Mesenchymal stem cell (in vitro differentiated cells and primary cell): Measurements from ENCODE around the gene TAF10.

Experiments used
- DNase-seq: peaks from one replicate; pipeline ENCODE4 v3.0.0-alpha.2; 2013
- H2AFZ ChIP-seq: one replicate; pipeline ENCODE4 v1.6.1; 2013; ENCODE audit warnings: low read depth, mild to moderate bottlenecking, control low read depth, inconsistent platforms, low read length, moderate library complexity
- H2AK5ac ChIP-seq: 2 replicates; pipeline ENCODE4 v1.6.1; 2013; ENCODE audit warnings: low read length, moderate library complexity, mild to moderate bottlenecking, inconsistent platforms; ENCODE audit not compliant: severe bottlenecking
- H2BK120ac ChIP-seq: one replicate; pipeline ENCODE4 v1.6.1; 2013; ENCODE audit warnings: low read depth, mild to moderate bottlenecking, inconsistent platforms, low read length, moderate library complexity
- H2BK12ac ChIP-seq, 2 experiments: one replicate each; pipeline ENCODE4 v1.6.1; 2013; ENCODE audit warnings: inconsistent platforms in 2 of 2, low read length in 2 of 2, mild to moderate bottlenecking in 2 of 2, moderate library complexity in 2 of 2, control low read depth in 1 of 2
- H2BK15ac ChIP-seq: one replicate; pipeline ENCODE4 v1.6.1; 2013; ENCODE audit warnings: mild to moderate bottlenecking, low read depth, inconsistent platforms; ENCODE audit not compliant: poor library complexity, severe bottlenecking
- H2BK5ac ChIP-seq: 2 replicates; pipeline ENCODE4 v1.6.1; 2013; ENCODE audit warnings: low read depth, mild to moderate bottlenecking, low read length, control low read depth, inconsistent platforms; ENCODE audit not compliant: poor library complexity, severe bottlenecking
- H3K14ac ChIP-seq, 2 experiments: one replicate each; pipeline ENCODE4 v1.6.1; 2013; ENCODE audit warnings: inconsistent platforms in 2 of 2, low read length in 2 of 2, control low read depth in 1 of 2, mild to moderate bottlenecking in 1 of 2, moderate library complexity in 1 of 2
- H3K18ac ChIP-seq, 2 experiments: one replicate each; pipeline ENCODE4 v1.6.1; 2013; ENCODE audit warnings: inconsistent platforms in 2 of 2, low read length in 2 of 2, control low read depth in 1 of 2, low read depth in 1 of 2, mild to moderate bottlenecking in 1 of 2
- H3K23ac ChIP-seq, 2 experiments: one replicate each; pipeline ENCODE4 v1.6.1; 2013; ENCODE audit warnings: inconsistent platforms in 2 of 2, low read length in 2 of 2, mild to moderate bottlenecking in 2 of 2, moderate library complexity in 2 of 2, control low read depth in 1 of 2
- H3K27ac ChIP-seq: 2 replicates; pipeline ENCODE4 v1.5.1; 2013; ENCODE audit warnings: mild to moderate bottlenecking, moderate library complexity, low read length, control low read depth, inconsistent platforms; ENCODE audit not compliant: poor library complexity, severe bottlenecking
- H3K27me3 ChIP-seq, 2 experiments: 2 replicates each; pipeline versions ENCODE4 v1.6.1 to v1.7.0; 2013; ENCODE audit warnings: low read length in 2 of 2, mild to moderate bottlenecking in 2 of 2, moderate library complexity in 2 of 2, control low read depth in 1 of 2, inconsistent platforms in 1 of 2; ENCODE audit not compliant: control insufficient read depth in 1 of 2, insufficient read depth in 1 of 2
- H3K36me3 ChIP-seq, 2 experiments: 2 replicates each; pipeline versions ENCODE4 v1.6.1 to v1.7.0; 2013; ENCODE audit warnings: low read length in 2 of 2, control low read depth in 1 of 2, inconsistent platforms in 1 of 2, low read depth in 1 of 2, mild to moderate bottlenecking in 1 of 2; ENCODE audit not compliant: insufficient read depth in 2 of 2, control insufficient read depth in 1 of 2
- H3K4ac ChIP-seq, 2 experiments: one replicate each; pipeline ENCODE4 v1.6.1; 2013; ENCODE audit warnings: inconsistent platforms in 2 of 2, low read length in 2 of 2, mild to moderate bottlenecking in 2 of 2, moderate library complexity in 2 of 2, control low read depth in 1 of 2, low read depth in 1 of 2
- H3K4me1 ChIP-seq: 2 replicates; pipeline ENCODE4 v1.6.1; 2013; ENCODE audit warnings: low read depth, low read length, control low read depth; ENCODE audit not compliant: control insufficient read depth, insufficient read depth
- H3K4me2 ChIP-seq: 2 replicates; pipeline ENCODE4 v1.6.1; 2013; ENCODE audit warnings: low read length, mild to moderate bottlenecking, inconsistent platforms; ENCODE audit not compliant: poor library complexity, severe bottlenecking
- H3K4me3 ChIP-seq, 2 experiments: 2 replicates each; pipeline versions ENCODE4 v1.5.1 to v1.7.0; 2013; ENCODE audit warnings: low read length in 2 of 2, mild to moderate bottlenecking in 2 of 2, control low read depth in 1 of 2, low read depth in 1 of 2; ENCODE audit not compliant: insufficient read depth in 1 of 2
- H3K79me1 ChIP-seq: replicated peaks from 2 replicates; pipeline ENCODE4 v1.6.1; 2013; ENCODE audit warnings: mild to moderate bottlenecking, control low read depth, low read length, inconsistent platforms; ENCODE audit not compliant: poor library complexity, severe bottlenecking
- H3K9ac ChIP-seq: 2 replicates; pipeline ENCODE4 v1.7.0; 2013; ENCODE audit warnings: mild to moderate bottlenecking, low read length, moderate library complexity
- H3K9me3 ChIP-seq: 2 replicates; pipeline ENCODE4 v1.7.0; 2013; ENCODE audit warnings: mild to moderate bottlenecking, low read length; ENCODE audit not compliant: control insufficient read depth
- H4K8ac ChIP-seq: one replicate; pipeline ENCODE4 v1.6.1; 2013; ENCODE audit warnings: inconsistent platforms, mild to moderate bottlenecking, low read length, moderate library complexity
- H4K91ac ChIP-seq: one replicate; pipeline ENCODE4 v1.6.1; 2013; ENCODE audit warnings: mild to moderate bottlenecking, low read length, inconsistent platforms
- WGBS: methylation state at CpG from one replicate; pipeline ENCODE4 v1.1.7; 2013; ENCODE audit warnings: mixed read lengths; 5-methylcytosine and 5-hydroxymethylcytosine counted together

TAF10 gene

GRCh38 chr11:6617315-6617781, 5.3 kb upstream of the TAF10 start:
- WGBS, result 68% methylated on average over 5 of the region's 5 CpGs

GRCh38 chr11:6616596-6617250, 4.7 kb upstream of the TAF10 start:
- Histone ChIP-seq H3K79me1 (peaks cover 24% of the 10 kb centered on the region), H3K27ac (no peak overlapping the region), H3K14ac (peak overlapping the region in 1 of 2 experiments; percentile 37), H2BK5ac (no peak overlapping the region), H2AFZ (no peak overlapping the region), H3K9ac (no peak overlapping the region), H3K27me3 (peaks cover 0 to 4% of the 10 kb centered on the region in 2 experiments), H3K4me1 (peaks cover 25% of the 10 kb centered on the region), H4K91ac (peak overlapping the region; percentile 64), H3K18ac (peak overlapping the region in 1 of 2 experiments; percentile 39), H3K23ac (no peak overlapping the region), H2AK5ac (peak overlapping the region; percentile 19), H3K36me3 (peaks cover 34 to 42% of the 10 kb centered on the region in 2 experiments), H3K4me2 (no peak overlapping the region), H3K9me3 (no peaks in the 10 kb centered on the region), H2BK12ac (peak overlapping the region; percentile 20 to 90), H2BK120ac (peak overlapping the region; percentile 0), H3K4me3 (peak overlapping the region in 1 of 2 experiments; percentile 97), H3K4ac (peak overlapping the region; percentile 24 to 41), H4K8ac (peak overlapping the region; percentile 61), H2BK15ac (peak overlapping the region; percentile 19)
- no peak for DNase-seq
- 92% methylated on average over 12 of the region's 14 CpGs for WGBS

More at GRCh38 chr11:6617315-6617781, 5.3 kb upstream of the TAF10 start:
- Histone ChIP-seq H3K4me3 (peak overlapping the region in 1 of 2 experiments; percentile 97), H3K36me3 (peaks cover 34 to 42% of the 10 kb centered on the region in 2 experiments), H2BK12ac (peak overlapping the region; percentile 20 to 90), H3K27ac (no peak overlapping the region), H4K8ac (peak overlapping the region; percentile 61), H2BK15ac (no peak overlapping the region), H3K23ac (no peak overlapping the region), H3K4ac (peak overlapping the region; percentile 24 to 41), H3K4me2 (no peak overlapping the region), H3K9ac (peak overlapping the region; percentile 99), H3K27me3 (peaks cover 0 to 4% of the 10 kb centered on the region in 2 experiments), H3K14ac (peak overlapping the region in 1 of 2 experiments; percentile 31), H3K18ac (peak overlapping the region; percentile 10 to 46), H2BK120ac (peak overlapping the region; percentile 39), H3K4me1 (peaks cover 25% of the 10 kb centered on the region), H3K79me1 (peaks cover 24% of the 10 kb centered on the region), H3K9me3 (no peaks in the 10 kb centered on the region), H4K91ac (peak overlapping the region; percentile 64), H2BK5ac (no peak overlapping the region), H2AFZ (no peak overlapping the region), H2AK5ac (peak overlapping the region; percentile 19)
- peak; percentile 89 for DNase-seq

- H3K9me3 ChIP-seq, result no peaks in the 10 kb centered on the region
- H3K18ac ChIP-seq, result no peak overlapping the region
- no peak overlapping the region for H3K9ac ChIP-seq
- H2AFZ ChIP-seq, result no peak overlapping the region
- no peak overlapping the region for H4K8ac ChIP-seq
- no peak overlapping the region for H2BK15ac ChIP-seq
- H3K4me2 ChIP-seq, result no peak overlapping the region
- peak; percentile 60 for DNase-seq
- H3K4me3 ChIP-seq, result no peak overlapping the region
- peaks cover 39 to 46% of the 10 kb centered on the region in 2 experiments for H3K36me3 ChIP-seq
- no peak overlapping the region for H3K27ac ChIP-seq
- peak overlapping the region in 1 of 2 experiments; percentile 15 for H2BK12ac ChIP-seq
- no peak overlapping the region for H3K14ac ChIP-seq
- H2AK5ac ChIP-seq, result no peak overlapping the region
- WGBS, result 71% methylated on average over 8 of the region's 9 CpGs
- H3K4me1 ChIP-seq, result peaks cover 27% of the 10 kb centered on the region
- H3K27me3 ChIP-seq, result peaks cover 0 to 1% of the 10 kb centered on the region in 2 experiments
- no peak overlapping the region for H4K91ac ChIP-seq
- no peak overlapping the region for H2BK5ac ChIP-seq
- peak overlapping the region; percentile 0 for H2BK120ac ChIP-seq
- peaks cover 24% of the 10 kb centered on the region for H3K79me1 ChIP-seq
- no peak overlapping the region for H3K4ac ChIP-seq
- H3K23ac ChIP-seq, result no peak overlapping the region
These were observed 4.0 kb upstream of the TAF10 start for GRCh38 chr11:6615882-6616585.

- Histone ChIP-seq H2AFZ (no peak overlapping the region), H3K9me3 (no peaks in the 10 kb centered on the region), H3K79me1 (peaks cover 30% of the 10 kb centered on the region), H2BK15ac (no peak overlapping the region), H3K27me3 (no peaks in the 10 kb centered on the region), H3K4me3 (no peak overlapping the region), H4K8ac (no peak overlapping the region), H2AK5ac (no peak overlapping the region), H3K27ac (no peak overlapping the region), H3K4me1 (peaks cover 34% of the 10 kb centered on the region), H2BK5ac (no peak overlapping the region), H3K18ac (no peak overlapping the region), H2BK120ac (no peak overlapping the region), H3K9ac (no peak overlapping the region), H2BK12ac (no peak overlapping the region), H4K91ac (peak overlapping the region; percentile 11), H3K23ac (no peak overlapping the region), H3K14ac (no peak overlapping the region), H3K4ac (no peak overlapping the region), H3K36me3 (peaks cover 49 to 55% of the 10 kb centered on the region in 2 experiments), H3K4me2 (no peak overlapping the region)
- DNase-seq, result no peak
- 100% methylated on average over 2 of the region's 5 CpGs for WGBS
These were observed 3.0 kb upstream of the TAF10 start for GRCh38 chr11:6615046-6615445.
